Osteocyte (in vitro differentiated cells): ENCODE results near the gene TMEM63C. TPM values are rescaled to one million over a fixed set of nuclear protein-coding genes. Genes with fewer than 3 reads are reported as not detected.

Source experiments
- DNase-seq: peaks from one replicate; pipeline ENCODE4 v3.0.0; 2021; ENCODE audit warnings: mixed read lengths; ENCODE audit not compliant: unreplicated experiment; ENCODE audit errors: extremely low spot score
- H3K27ac Mint-ChIP-seq: one replicate; pipeline ENCODE4 v1.8.0; 2021; ENCODE audit warnings: mild to moderate bottlenecking, mixed read lengths; ENCODE audit not compliant: unreplicated experiment
- H3K27me3 Mint-ChIP-seq: one replicate; pipeline ENCODE4 v1.8.0; 2021; ENCODE audit warnings: mixed read lengths; ENCODE audit not compliant: unreplicated experiment
- H3K36me3 Mint-ChIP-seq: one replicate; pipeline ENCODE4 v1.8.0; 2021; ENCODE audit warnings: mixed read lengths; ENCODE audit not compliant: unreplicated experiment
- H3K4me1 Mint-ChIP-seq: one replicate; pipeline ENCODE4 v1.8.0; 2021; ENCODE audit warnings: mixed read lengths; ENCODE audit not compliant: unreplicated experiment
- H3K4me3 Mint-ChIP-seq: one replicate; pipeline ENCODE4 v1.8.0; 2021; ENCODE audit warnings: mild to moderate bottlenecking, moderate library complexity, mixed read lengths; ENCODE audit not compliant: unreplicated experiment
- H3K9me3 Mint-ChIP-seq: one replicate; pipeline ENCODE4 v1.8.0; 2021; ENCODE audit warnings: mixed read lengths; ENCODE audit not compliant: unreplicated experiment
- total RNA-seq: library from RNA; stranded (reverse); gene quantifications from 2 replicates; pipeline ENCODE4 v1.2.1, GENCODE V29; 2021
- TF ChIP-seq, protein P1 (sequence below): fragments of 200-600 bp; sonication (generic); IDR thresholded peaks from 2 replicates; pipeline ENCODE4 v1.5.0; 2021; ENCODE audit warnings: antibody characterized with exemption, mild to moderate bottlenecking, moderate library complexity

The TMEM63C gene
- total RNA-seq, 1 donor from 2014 or later, result 0.11 TPM

DNA sequence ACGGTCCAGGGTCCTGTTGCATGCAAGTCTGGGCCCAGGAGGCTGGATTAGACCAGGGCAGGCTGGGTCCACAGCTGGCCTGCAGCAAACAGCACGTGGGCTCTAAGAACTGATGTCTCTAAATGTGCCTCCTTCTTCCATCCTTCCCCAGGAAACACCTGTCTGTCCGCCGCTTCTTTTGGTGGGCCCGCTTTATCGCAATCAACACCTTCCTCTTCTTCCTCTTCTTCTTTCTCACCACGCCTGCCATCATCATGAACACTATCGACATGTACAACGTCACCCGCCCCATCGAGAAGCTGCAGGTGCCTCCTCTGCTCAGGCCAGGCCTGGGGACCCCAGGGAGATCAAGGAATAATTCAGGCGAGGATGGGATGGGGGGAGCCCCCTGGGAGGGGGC is 61.2 kb downstream of the TMEM63C start:
- DNase-seq, result no peak
- H3K4me1 Mint-ChIP-seq, result no peaks in the 10 kb centered on the region
- TF ChIP-seq, protein P1, sequence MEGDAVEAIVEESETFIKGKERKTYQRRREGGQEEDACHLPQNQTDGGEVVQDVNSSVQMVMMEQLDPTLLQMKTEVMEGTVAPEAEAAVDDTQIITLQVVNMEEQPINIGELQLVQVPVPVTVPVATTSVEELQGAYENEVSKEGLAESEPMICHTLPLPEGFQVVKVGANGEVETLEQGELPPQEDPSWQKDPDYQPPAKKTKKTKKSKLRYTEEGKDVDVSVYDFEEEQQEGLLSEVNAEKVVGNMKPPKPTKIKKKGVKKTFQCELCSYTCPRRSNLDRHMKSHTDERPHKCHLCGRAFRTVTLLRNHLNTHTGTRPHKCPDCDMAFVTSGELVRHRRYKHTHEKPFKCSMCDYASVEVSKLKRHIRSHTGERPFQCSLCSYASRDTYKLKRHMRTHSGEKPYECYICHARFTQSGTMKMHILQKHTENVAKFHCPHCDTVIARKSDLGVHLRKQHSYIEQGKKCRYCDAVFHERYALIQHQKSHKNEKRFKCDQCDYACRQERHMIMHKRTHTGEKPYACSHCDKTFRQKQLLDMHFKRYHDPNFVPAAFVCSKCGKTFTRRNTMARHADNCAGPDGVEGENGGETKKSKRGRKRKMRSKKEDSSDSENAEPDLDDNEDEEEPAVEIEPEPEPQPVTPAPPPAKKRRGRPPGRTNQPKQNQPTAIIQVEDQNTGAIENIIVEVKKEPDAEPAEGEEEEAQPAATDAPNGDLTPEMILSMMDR, result no peak
- H3K36me3 Mint-ChIP-seq, result no peaks in the 10 kb centered on the region
- H3K27me3 Mint-ChIP-seq, result peaks cover 4% of the 10 kb centered on the region
- H3K4me3 Mint-ChIP-seq, result no peak overlapping the region
- H3K27ac Mint-ChIP-seq, result no peak overlapping the region
- H3K9me3 Mint-ChIP-seq, result no peaks in the 10 kb centered on the region

DNA sequence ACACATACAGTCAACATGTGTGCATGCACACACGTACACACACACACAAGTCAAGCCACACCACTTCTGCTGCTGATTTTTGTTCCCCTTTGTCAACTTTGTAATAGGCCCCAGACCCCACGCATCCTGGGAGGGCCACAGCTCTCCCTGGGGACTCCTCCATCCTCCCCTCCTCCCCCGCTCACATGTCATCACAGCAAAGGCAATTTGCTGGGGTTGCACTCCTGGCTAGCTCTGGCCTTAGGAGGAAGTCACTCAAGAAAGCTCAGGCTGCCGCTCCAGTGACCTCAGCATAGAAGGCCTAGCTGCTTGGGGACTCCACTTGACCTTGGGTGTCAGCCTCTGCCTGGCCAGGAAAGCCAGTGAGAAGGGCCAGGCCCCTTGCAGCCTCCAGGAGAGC is 62.3 kb downstream of the TMEM63C start:
- no peaks in the 10 kb centered on the region for H3K4me1 Mint-ChIP-seq
- H3K9me3 Mint-ChIP-seq, result no peaks in the 10 kb centered on the region
- no peak overlapping the region for H3K27ac Mint-ChIP-seq
- H3K27me3 Mint-ChIP-seq, result peaks cover 4% of the 10 kb centered on the region
- no peak for DNase-seq
- H3K4me3 Mint-ChIP-seq, result no peak overlapping the region
- H3K36me3 Mint-ChIP-seq, result no peaks in the 10 kb centered on the region
- TF ChIP-seq, protein P1, result no peak

DNA sequence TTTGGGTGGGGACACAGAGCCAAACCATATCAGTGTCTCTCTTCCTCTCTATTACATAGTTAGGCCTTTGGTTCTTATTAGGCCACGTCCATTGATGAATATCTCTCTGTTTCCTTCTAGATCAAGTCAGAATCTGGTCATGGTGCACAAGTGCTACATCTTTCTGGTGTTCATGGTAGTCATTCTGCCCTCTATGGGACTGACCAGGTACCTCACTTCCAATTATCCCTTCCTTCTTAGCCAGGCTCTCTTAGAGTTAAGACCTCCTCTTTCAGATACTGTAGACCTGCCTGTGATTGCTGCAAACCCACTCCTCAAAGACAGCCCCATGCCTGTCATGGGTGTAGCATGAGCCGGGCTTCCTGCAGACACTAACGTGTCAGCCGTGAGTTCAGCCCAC is 64.2 kb downstream of the TMEM63C start:
- Mint-ChIP-seq H3K9me3 (no peaks in the 10 kb centered on the region), H3K27me3 (peaks cover 4% of the 10 kb centered on the region), H3K4me1 (no peaks in the 10 kb centered on the region), H3K27ac (no peak overlapping the region), H3K36me3 (no peaks in the 10 kb centered on the region), H3K4me3 (no peak overlapping the region)
- TF ChIP-seq, protein P1, result no peak
- DNase-seq, result no peak

DNA sequence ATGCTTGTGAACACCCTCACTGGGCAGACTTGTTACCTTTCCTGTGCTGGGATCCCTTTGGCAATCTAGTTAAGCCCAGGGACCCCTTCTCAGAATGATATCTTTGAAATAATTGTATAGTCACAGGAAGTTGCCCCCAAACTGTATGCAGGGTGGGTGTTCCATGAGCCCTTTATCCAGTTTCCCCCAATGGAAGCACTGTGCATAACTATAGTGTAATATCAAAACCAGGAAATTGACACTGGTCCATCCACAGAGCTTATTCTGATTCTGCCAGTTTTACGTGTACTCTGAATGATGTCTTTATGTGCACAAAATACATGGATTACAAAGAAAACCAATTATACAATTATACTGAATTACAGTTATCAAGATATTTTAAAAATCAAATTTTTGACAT is 65.2 kb downstream of the TMEM63C start:
- DNase-seq, result no peak
- H3K27ac Mint-ChIP-seq, result no peak overlapping the region
- no peaks in the 10 kb centered on the region for H3K4me1 Mint-ChIP-seq
- H3K27me3 Mint-ChIP-seq, result peaks cover 4% of the 10 kb centered on the region
- no peaks in the 10 kb centered on the region for H3K9me3 Mint-ChIP-seq
- no peak overlapping the region for H3K4me3 Mint-ChIP-seq
- TF ChIP-seq, protein P1, result no peak
- H3K36me3 Mint-ChIP-seq, result no peaks in the 10 kb centered on the region

DNA sequence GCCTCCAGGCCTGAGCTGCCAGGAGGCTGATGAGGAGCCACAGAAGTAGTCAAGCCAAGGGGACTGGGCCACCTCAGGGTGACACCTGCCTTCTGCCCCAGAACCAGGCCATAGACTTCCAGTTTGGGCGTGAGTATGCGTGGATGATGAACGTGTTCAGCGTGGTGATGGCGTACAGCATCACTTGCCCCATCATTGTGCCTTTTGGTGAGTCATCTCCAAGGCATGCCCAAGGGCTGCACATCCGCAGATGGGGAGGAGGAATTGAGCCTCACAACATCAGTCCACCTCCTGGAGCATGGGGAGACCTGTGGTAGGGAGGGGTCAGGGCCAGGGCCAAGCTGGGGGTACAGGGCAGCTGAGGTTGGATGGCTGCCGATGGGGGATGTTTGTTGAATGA is 67.1 kb downstream of the TMEM63C start:
- no peaks in the 10 kb centered on the region for H3K4me1 Mint-ChIP-seq
- no peak for DNase-seq
- H3K27me3 Mint-ChIP-seq, result peaks cover 4% of the 10 kb centered on the region
- H3K9me3 Mint-ChIP-seq, result no peaks in the 10 kb centered on the region
- H3K36me3 Mint-ChIP-seq, result no peaks in the 10 kb centered on the region
- no peak overlapping the region for H3K4me3 Mint-ChIP-seq
- H3K27ac Mint-ChIP-seq, result no peak overlapping the region
- TF ChIP-seq, protein P1, result no peak
